HG02610 (cell line): ENCODE measurements around the gene MMP24OS.
"Not testable (repeated sequence)": the region's sequence is repeated elsewhere in the genome, so short reads cannot be mapped to it uniquely, and the experiment has no call there.

Experiments used
- ATAC-seq: cut with Tn5 transposase; IDR thresholded peaks from one replicate; pipeline ENCODE4 v1.9.1; 2021; ENCODE audit warnings: mild to moderate bottlenecking, moderate library complexity; ENCODE audit not compliant: unreplicated experiment

MMP24OS gene

DNA sequence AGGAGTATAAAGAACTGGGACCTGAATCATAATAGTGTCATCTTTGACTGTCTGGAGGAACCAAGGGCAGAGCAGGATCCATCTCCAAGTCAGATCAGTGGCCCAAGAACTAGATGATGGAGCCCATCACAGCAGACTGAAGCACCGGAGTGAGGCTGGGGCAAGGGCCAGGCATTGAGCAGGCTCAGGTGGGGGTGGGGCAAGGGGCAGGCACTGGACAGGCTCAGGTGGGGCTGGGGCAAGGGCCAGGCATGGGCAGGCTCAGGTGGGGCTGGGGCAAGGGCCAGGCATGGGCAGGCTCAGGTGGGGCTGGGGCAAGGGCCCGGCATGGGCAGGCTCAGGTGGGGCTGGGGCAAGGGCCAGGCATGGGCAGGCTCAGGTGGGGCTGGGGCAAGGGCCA, 25.3 kb downstream of the MMP24OS start:
- ATAC-seq, result not testable (repeated sequence)

DNA sequence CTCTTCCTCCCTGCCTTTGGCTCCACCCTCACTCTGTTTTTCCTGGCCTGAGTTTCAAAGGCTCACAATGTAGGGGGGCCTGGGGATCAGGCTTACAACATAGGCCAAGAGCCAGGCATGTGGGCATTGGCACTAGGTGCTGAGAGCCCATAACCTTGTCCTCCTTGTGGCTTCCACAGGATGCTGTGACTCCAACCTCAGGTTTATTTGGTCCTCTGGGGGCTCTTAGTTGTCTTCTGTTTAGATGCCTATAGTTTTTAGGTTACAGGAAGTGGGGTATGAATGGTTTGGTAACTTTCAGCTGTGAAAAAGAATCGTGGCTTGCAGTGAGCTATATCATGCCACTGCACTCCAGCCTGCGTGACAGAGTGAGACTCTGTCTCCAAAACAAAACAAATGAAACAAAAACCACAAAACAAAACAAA, 25.9 kb downstream of the MMP24OS start:
- peak; percentile 77 for ATAC-seq

DNA sequence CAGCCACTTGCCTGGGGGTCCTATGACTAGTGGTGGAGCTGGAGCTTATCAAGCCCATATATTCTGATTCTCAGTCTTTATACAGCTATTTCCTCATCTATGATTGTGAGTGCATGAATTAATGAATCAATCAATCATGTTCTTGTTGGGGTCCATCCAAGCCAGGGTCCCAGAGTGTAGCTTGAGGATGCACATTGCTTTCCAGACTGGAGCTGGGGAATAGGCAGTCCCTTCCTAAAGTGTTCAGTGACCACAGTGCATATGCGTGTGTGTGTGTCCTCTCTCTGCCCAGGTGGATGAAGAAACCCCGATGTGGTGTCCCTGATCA, 26.3 kb downstream of the MMP24OS start:
- ATAC-seq, result no peak

DNA sequence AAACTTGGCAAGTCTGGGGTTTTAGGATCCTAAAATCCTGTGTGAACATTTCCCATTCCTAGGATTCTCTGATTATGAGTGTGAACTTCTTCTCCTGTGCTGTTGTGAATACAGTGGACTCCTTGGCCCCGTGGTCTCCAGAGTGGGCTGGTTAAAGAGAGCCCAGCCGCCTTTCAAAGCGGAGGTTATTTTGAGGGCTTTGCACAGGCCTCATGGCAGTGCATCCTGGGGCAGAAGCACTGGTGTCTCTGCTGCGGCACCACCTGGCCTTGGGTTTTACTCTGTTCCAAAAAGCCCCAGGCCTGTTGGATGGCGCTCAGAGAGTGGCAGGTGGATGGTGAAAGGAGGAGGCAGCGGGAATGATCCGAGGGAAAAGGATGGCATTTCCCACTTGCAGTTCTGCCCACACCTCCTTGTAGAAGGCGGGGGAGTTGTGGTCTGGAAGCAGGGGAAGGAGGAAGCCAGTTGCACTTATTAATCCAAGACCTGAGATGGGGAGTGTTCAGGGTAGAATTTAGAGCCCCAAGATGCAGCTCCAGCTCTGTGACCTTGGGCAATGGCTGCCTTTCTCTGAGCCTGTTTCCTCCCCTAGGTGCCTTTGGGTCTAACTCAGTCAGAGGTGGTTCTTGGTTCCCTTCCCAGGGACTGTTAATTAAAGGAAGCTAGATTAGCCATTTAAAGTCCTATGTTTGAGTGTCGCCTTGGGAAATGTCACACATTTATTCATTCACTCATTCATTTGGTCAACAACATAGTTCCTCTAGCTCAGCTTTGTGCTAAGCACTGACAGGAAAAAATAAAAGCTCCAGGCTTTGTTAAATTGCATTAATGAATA, 29.1 kb downstream of the MMP24OS start:
- no peak for ATAC-seq

DNA sequence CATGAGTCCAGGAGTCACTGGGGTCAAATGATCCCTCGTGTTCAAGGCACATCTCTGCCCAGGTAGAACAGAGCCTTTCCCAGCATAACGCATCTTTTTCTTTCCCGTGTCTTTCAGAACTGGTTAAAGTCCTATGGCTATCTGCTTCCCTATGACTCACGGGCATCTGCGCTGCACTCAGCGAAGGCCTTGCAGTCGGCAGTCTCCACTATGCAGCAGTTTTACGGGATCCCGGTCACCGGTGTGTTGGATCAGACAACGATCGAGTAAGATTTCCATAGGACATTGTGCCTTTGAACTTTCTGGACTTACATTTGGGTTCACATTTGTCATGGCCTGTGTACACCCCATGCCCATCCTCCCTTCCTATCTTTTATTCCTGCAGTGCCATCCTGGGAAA, 31.2 kb downstream of the MMP24OS start:
- no peak for ATAC-seq

DNA sequence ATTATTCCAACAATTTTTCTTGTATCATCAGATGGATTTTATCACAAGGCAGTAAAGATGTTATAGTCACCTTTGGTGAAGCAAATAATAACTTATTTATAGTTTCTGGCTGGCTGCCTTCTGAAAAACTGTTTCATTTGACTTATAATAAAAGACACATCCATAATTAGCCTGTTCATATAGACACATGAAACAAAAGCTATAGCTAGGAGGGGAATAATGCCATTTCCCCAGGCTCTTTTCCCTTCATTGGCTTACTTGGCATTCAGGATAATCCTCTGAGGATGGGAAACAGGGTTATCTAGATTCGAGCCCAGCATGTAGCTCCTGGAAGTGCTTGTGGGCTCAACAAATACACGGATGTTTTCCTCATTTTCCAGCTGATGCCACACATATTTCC, 33.9 kb downstream of the MMP24OS start:
- no peak for ATAC-seq

DNA sequence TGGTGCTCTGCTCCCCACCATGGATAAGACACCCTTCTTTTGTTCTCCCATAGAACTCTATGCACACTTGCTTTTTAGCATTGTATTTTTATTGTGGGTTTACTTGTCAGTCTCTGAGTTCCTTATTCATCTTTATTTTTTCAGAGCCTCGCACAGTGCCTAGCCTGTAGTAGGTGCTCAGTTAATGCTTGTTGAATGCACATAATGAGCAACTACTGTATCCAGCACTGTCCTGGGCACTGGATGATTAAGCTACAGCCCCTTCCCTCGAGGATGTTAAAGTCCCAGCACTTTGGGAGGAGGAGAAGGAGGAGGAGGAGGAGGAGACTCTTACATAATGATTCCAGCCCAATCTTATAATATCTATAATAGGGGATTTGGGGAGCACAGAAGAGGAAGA, 34.6 kb downstream of the MMP24OS start:
- ATAC-seq, result no peak

DNA sequence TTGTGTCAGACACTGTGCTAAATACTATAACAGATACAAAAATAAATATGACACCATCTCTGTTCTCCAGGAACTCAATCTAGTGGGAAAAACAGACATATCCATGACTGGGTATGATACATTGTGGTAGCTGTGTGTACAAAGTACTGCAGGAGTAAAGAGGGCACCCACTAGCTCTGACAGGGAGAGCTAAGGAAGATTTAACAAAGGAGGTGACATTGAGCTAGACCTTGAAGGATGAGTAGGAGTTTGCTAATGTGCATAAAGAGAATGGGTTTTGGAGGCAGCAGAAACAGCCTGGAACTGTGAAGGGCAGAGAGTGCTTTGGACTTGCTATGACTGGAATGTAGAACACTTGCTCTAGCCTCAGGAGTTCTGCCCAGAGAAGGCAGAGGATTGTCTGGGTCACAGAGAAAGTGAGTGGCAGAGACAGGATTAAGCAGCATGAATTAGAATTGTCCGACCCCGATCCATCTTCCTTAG, 37.1 kb downstream of the MMP24OS start:
- ATAC-seq, result no peak

DNA sequence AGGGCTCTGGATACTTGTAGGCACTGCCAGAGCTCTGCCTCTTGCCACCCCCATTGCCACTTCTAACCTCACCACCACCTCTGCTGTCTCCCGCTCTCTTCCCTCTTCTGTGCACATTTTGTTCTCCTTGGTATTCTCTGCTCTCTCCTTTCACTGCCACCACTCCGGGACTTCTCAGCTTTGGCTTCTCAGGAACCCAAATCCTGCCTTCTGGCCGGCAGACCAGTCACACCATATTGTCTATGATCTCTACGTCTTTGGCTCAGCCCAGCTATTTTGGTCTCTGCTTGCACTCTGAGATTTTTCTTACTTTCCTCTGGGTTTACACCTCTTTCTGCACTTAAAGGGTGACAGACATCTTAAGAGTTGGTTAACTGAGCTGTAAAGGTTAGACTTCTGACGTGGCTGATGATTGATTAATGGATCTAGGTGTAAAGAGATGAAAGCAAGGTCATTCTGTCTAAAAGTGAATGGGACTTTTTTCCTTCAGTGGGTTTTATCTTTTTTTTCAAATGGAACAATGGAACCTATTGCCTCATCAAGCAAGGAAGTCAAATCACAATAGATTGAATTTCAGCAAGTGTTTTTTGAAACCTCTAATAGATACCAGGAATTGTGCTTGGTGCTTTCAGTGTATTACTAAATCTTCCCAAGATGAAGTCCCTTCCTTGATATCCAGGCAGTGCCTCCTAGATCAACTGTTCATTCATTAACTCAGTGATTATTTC, 37.7 kb downstream of the MMP24OS start:
- no peak for ATAC-seq

DNA sequence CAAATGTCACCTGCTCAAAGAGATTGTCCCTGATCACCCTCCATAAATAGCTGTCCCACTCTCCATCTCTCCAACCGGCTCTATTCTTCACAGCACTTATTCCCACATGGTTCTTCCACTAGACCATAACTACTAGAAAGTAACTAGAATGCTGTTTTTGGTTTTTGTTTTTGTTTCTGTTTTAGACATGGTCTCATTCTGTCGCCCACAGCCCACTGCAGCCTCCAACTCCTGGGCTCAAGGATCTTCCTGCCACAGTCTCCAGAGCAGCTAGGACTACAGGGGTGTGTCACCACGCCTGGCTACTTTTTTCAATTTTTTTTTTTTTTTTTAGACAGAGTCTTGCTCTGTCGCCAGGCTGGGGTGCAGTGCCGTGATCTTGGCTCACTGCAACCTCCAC, 39.2 kb downstream of the MMP24OS start:
- no peak for ATAC-seq

DNA sequence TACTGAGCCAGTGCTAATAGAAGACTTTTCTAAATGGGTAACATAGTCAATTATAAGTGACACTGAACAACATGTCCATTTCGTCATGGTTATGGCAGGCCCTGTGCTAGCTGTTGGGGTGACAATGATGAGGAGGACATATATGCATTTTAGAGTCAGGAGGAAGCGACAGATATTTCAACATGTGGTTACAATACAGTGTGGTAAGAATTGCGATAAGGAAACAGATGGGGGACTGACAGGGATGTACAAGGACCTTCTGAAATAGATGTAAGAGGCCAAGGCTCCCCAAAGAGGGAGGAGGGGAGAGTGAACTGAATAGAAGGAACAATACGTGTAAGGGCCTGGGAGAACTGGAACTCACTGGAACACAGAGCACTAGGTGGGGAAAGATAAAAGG, 39.8 kb downstream of the MMP24OS start:
- ATAC-seq, result no peak

DNA sequence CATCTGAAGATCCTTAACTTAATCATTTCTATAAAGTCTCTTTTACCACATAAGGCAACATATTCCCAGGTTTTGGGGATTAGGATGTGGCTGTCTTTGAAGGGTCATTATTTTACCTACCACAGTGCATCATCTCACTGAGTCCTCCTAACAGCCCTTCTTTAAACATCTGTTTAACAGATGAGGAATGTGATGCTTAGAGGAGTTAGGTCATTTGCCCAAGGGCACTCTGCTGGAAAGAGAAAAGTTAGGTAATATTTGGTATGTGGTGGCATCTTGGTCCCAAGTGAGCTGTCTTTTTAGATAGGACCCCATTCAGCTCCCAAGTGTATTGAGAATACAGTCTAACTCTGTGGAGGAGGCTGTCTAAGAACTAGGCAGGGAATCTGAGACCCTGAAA, 40.4 kb downstream of the MMP24OS start:
- ATAC-seq, result no peak

DNA sequence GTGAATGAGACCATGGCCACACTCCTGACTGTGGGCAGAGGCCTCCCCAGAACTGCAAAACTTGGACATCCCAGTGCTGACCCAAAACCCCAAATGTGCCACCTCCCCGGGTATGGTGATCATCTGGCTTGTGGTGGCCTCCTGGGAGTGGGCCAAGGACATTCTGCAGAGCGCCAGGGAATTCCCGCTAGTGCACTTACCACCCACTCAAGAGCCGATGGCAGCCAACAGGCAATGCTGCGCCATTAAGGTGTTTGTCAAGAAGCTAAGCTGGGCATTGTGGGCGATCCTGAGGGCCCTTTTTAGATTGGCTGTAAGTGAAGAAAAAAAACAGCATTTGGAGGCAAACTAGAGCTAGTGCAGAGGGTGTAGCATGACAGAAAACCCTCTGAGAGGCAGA, 42.0 kb downstream of the MMP24OS start:
- ATAC-seq, result no peak

DNA sequence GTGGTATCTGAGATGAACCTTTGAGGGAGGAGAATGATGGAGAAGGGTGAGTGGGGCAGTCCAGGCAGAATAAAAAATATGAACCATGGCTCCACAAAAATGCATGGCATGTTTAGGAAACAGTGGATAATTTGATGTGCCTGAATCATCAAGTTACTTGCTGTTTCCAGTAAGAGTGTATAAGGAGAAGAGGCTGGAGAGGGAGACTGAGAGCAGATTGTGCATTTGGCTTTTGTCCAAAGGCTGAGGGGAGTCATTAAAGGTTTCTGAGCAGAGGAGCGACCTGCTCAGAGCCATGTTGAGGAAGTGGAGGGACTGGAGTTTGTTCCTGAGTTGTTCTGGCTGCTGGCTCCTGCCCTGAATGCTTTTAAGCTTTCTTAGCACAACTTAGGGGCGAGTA, 45.3 kb downstream of the MMP24OS start:
- no peak for ATAC-seq

DNA sequence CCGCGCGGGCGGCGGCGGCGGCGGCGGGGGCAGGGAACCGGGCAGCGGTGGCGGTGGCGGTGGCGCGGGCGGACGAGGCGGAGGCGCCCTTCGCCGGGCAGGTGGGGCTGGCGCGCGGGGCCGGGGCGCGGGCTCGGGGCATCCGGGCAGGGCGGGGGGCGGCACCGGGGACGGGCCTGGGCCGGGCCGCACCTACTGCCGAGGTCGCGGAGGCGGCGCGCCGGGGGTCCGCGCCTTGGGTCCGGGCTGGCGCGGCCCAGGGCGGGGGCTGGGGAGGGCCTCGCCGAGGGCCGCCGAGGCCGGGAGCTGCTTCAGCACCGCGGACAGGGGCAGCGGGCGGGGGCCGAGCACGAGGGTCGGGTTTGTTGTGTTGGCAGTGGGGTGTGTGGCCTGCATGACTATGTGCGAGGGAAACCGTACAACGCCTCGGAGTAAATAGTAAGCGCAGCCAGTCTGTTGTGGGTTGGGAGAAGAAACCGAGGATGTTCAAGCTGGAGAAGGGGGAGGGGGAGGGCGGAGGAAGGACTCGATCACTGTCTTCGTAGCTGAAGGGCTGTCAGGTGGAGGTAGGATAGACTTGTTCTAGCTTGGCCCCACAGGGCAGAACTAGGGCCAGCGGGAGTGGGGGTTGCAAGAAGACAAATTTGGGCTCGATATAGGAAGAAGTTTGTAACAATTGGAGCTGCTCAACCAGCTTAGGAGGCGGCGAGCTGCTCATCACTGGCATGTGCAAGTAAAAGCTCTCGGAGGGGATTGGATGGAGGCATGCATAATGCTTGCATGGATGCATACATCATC, 50.8 kb downstream of the MMP24OS start:
- no peak for ATAC-seq
